ENCODE measurements around the gene CARMIL3. TPM values are rescaled to one million over a fixed set of nuclear protein-coding genes. Genes with fewer than 3 reads are reported as not detected.

Gene CARMIL3
- total and polyA plus RNA-seq, 3 experiments from 2014 or later, result 0.14 to 1.5 (median 1.2) TPM

- Histone ChIP-seq H3K27me3 (ENCODE audit: insufficient read depth, low read length, poor library complexity, severe bottlenecking) (no peaks in the 10 kb centered on the region), H3K4me3 (ENCODE audit: low read length) (no peak overlapping the region), H3K27ac (ENCODE audit: low read depth, low read length) (no peak overlapping the region), H3K9me3 (ENCODE audit: low read length) (no peaks in the 10 kb centered on the region), H3K4me1 (ENCODE audit: insufficient read depth, low read length) (peaks cover 16% of the 10 kb centered on the region), H3K36me3 (ENCODE audit: insufficient read depth, low read length) (no peaks in the 10 kb centered on the region)
- ChIA-PET POLR2A (interaction anchor here (1.5 to 4.9 kb wide), 2 partner anchors 12 to 22 kb away, joined by 5 to 29 read pairs; partner anchors contain the start of genes DCAF11 and NRL), CTCF (interaction anchor here (0.8 to 12.1 kb wide), 10 partner anchors 11 to 150 kb away, joined by 3 to 185 read pairs (median 4); partner anchors contain the start of genes CARMIL3, DCAF11, EMC9 and NRL)
- peak overlapping the region; percentile 93 to 99 (median 97) for H3K4me3 Mint-ChIP-seq
- peak overlapping the region; percentile 32 to 98 (median 90) for H3K27ac Mint-ChIP-seq
- no peaks in the 10 kb centered on the region for H3K9me3 Mint-ChIP-seq
- H3K36me3 Mint-ChIP-seq, result peaks cover 0 to 12% (median 1%) of the 10 kb centered on the region in 3 donors
- no peaks in the 10 kb centered on the region for H3K27me3 Mint-ChIP-seq
- peaks cover 28 to 37% (median 37%) of the 10 kb centered on the region in 3 donors for H3K4me1 Mint-ChIP-seq
- DNase-seq, result no peak
Measured at GRCh38 chr14:24092505-24093206, 40.8 kb downstream of the CARMIL3 start.

DNA sequence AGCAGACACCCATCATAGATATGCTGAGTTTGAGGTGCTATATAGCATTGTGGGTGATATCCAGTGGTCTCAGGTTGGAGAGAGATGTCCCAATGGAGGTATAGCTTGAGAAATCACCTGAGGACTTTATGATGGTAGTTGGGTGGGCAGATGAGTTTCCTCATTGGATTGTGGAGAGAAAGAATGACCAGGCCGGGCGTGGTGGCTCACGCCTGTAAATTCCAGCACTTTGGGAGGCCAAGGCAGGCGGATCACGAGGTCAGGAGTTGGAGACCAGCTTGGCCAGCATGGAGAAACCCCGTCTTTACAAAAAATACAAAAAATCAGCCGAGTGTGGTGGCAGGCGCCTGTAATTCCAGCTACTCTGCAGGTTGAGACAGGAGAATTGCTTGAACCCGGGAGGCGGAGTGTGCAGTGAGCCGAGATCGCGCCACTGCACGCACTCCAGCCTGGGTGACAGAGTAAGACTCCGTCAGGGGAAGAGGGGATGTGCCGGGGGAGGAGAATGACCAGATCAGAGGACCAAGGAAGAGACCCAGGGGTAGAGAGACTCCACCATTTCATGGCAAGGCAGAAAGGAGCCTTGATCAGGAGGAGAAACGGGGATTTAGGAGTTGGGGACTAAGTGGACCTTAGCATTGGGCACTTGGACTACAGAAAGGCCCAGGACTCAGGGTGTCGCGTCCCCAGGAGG, 41.5 kb downstream of the CARMIL3 start:
- Histone ChIP-seq H3K9me3 (ENCODE audit: low read length) (no peaks in the 10 kb centered on the region), H3K27ac (ENCODE audit: low read depth, low read length) (peak overlapping the region; percentile 83), H3K36me3 (ENCODE audit: insufficient read depth, low read length) (no peaks in the 10 kb centered on the region), H3K27me3 (ENCODE audit: insufficient read depth, low read length, poor library complexity, severe bottlenecking) (no peaks in the 10 kb centered on the region), H3K4me3 (ENCODE audit: low read length) (peak overlapping the region; percentile 93), H3K4me1 (ENCODE audit: insufficient read depth, low read length) (peaks cover 16% of the 10 kb centered on the region)
- no peaks in the 10 kb centered on the region for H3K9me3 Mint-ChIP-seq
- peaks cover 28 to 37% (median 37%) of the 10 kb centered on the region in 3 donors for H3K4me1 Mint-ChIP-seq
- peak overlapping the region; percentile 65 to 98 (median 90) for H3K27ac Mint-ChIP-seq
- DNase-seq, result no peak
- H3K27me3 Mint-ChIP-seq, result no peaks in the 10 kb centered on the region
- ChIA-PET POLR2A (interaction anchor here (1.0 to 4.9 kb wide), 3 partner anchors 12 to 22 kb away, joined by 7 to 29 read pairs (median 26); partner anchors contain the start of genes DCAF11 and NRL), CTCF (interaction anchor here (0.8 to 12.1 kb wide), 7 partner anchors 12 to 149 kb away, joined by 3 to 185 read pairs (median 5); partner anchors contain the start of genes CARMIL3 and TINF2)
- H3K36me3 Mint-ChIP-seq, result peaks cover 0 to 16% (median 1%) of the 10 kb centered on the region in 3 donors
- H3K4me3 Mint-ChIP-seq, result peak overlapping the region; percentile 93 to 99 (median 97)

GRCh38 chr14:24093901-24094840, 42.4 kb downstream of the CARMIL3 start, which contains the start of gene PCK2:
Gene PCK2 (plus strand): TSS chr14:24094311. CDS start chr14:24094406, 95 bp downstream.
- Histone ChIP-seq H3K27me3 (ENCODE audit: insufficient read depth, low read length, poor library complexity, severe bottlenecking) (no peaks in the 10 kb centered on the region), H3K4me3 (ENCODE audit: low read length) (peak within 1 kb of the TSS; percentile 93), H3K27ac (ENCODE audit: low read depth, low read length) (peak within 1 kb of the TSS; percentile 83), H3K36me3 (ENCODE audit: insufficient read depth, low read length) (no peaks in the 10 kb centered on the region), H3K4me1 (ENCODE audit: insufficient read depth, low read length) (peaks cover 16% of the 10 kb centered on the region), H3K9me3 (ENCODE audit: low read length) (no peaks in the 10 kb centered on the region)
- Mint-ChIP-seq H3K4me1 (peaks cover 28 to 37% (median 37%) of the 10 kb centered on the region in 3 donors), H3K27ac (peak within 1 kb of the TSS; percentile 65 to 98 (median 95)), H3K36me3 (peaks cover 0 to 21% (median 1%) of the 10 kb centered on the region in 3 donors), H3K4me3 (peak within 1 kb of the TSS; percentile 93 to 99 (median 97)), H3K9me3 (no peaks in the 10 kb centered on the region), H3K27me3 (no peaks in the 10 kb centered on the region)
- ChIA-PET POLR2A (interaction anchor here (1.0 to 4.9 kb wide), 4 partner anchors 13 to 119 kb away, joined by 5 to 29 read pairs (median 16); partner anchors contain the start of genes CHMP4A, DCAF11 and NRL), CTCF (interaction anchor here (0.9 to 12.1 kb wide), 7 partner anchors 11 to 148 kb away, joined by 3 to 185 read pairs (median 5); partner anchors contain the start of genes CARMIL3 and TINF2)
- DNase-seq, result peak; percentile 63 to 77 (median 67)

DNA sequence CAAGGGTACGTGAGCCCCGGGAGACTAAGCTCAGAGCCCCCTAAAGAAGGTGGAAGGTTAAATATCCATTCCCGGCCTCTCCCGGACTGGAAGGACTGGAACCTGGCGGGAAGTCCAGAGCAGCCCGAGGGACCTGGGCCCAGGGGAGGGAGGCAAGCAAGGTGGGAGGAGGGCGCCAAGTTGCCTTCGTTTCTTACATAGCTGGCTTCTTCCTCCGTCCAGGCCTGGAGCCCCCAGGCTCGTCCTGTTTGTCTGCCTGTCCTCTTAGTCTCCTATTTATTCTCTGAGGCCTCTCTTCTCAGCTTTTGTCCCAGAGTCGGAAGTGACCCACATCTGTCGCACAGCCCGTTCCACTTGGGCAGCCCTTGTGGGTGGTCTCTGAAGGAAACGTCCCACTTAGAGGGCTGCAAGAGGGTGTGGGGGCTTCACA, 43.0 kb downstream of the CARMIL3 start:
- POLR2A ChIA-PET, result interaction anchor here (1.4 to 4.9 kb wide), 3 partner anchors 15 to 118 kb away, joined by 5 to 29 read pairs (median 26); partner anchors contain the start of genes CHMP4A, DCAF11 and NRL
- Histone ChIP-seq H3K27me3 (ENCODE audit: insufficient read depth, low read length, poor library complexity, severe bottlenecking) (no peaks in the 10 kb centered on the region), H3K9me3 (ENCODE audit: low read length) (no peaks in the 10 kb centered on the region), H3K27ac (ENCODE audit: low read depth, low read length) (peak overlapping the region; percentile 83), H3K4me1 (ENCODE audit: insufficient read depth, low read length) (peaks cover 16% of the 10 kb centered on the region), H3K36me3 (ENCODE audit: insufficient read depth, low read length) (no peaks in the 10 kb centered on the region), H3K4me3 (ENCODE audit: low read length) (peak overlapping the region; percentile 93)
- CTCF ChIA-PET, result interaction anchor here (0.6 to 12.1 kb wide), 5 partner anchors 11 to 148 kb away, joined by 3 to 185 read pairs (median 4); partner anchors contain the start of gene TINF2
- peak overlapping the region; percentile 93 to 99 (median 97) for H3K4me3 Mint-ChIP-seq
- H3K27me3 Mint-ChIP-seq, result no peaks in the 10 kb centered on the region
- H3K9me3 Mint-ChIP-seq, result no peaks in the 10 kb centered on the region
- peak overlapping the region; percentile 65 to 98 (median 95) for H3K27ac Mint-ChIP-seq
- peaks cover 28 to 34% (median 32%) of the 10 kb centered on the region in 3 donors for H3K4me1 Mint-ChIP-seq
- no peak for DNase-seq
- H3K36me3 Mint-ChIP-seq, result peaks cover 0 to 28% (median 4%) of the 10 kb centered on the region in 3 donors

- Histone ChIP-seq H3K4me1 (ENCODE audit: insufficient read depth, low read length) (peaks cover 16% of the 10 kb centered on the region), H3K27me3 (ENCODE audit: insufficient read depth, low read length, poor library complexity, severe bottlenecking) (no peaks in the 10 kb centered on the region), H3K4me3 (ENCODE audit: low read length) (peak overlapping the region; percentile 93), H3K27ac (ENCODE audit: low read depth, low read length) (peak overlapping the region; percentile 83), H3K9me3 (ENCODE audit: low read length) (no peaks in the 10 kb centered on the region), H3K36me3 (ENCODE audit: insufficient read depth, low read length) (no peaks in the 10 kb centered on the region)
- CTCF ChIA-PET, result interaction anchor here (0.6 to 12.1 kb wide), 7 partner anchors 10 to 147 kb away, joined by 3 to 185 read pairs (median 4); partner anchors contain the start of genes DCAF11, NRL and TINF2
- H3K4me3 Mint-ChIP-seq, result peak overlapping the region; percentile 93 to 99 (median 97)
- H3K9me3 Mint-ChIP-seq, result no peaks in the 10 kb centered on the region
- H3K27me3 Mint-ChIP-seq, result no peaks in the 10 kb centered on the region
- H3K36me3 Mint-ChIP-seq, result peaks cover 0 to 34% (median 4%) of the 10 kb centered on the region in 3 donors
- peak in 3 of 5 donors; percentile 17 to 21 (median 18) for DNase-seq
- POLR2A ChIA-PET, result interaction anchor here (0.7 to 4.9 kb wide), 4 partner anchors 14 to 118 kb away, joined by 5 to 29 read pairs (median 20); partner anchors contain the start of genes CHMP4A, DCAF11 and NRL
- peak overlapping the region; percentile 65 to 98 (median 95) for H3K27ac Mint-ChIP-seq
- peaks cover 27 to 30% (median 28%) of the 10 kb centered on the region in 3 donors for H3K4me1 Mint-ChIP-seq
Measured at GRCh38 chr14:24095271-24096068, 43.7 kb downstream of the CARMIL3 start.

DNA sequence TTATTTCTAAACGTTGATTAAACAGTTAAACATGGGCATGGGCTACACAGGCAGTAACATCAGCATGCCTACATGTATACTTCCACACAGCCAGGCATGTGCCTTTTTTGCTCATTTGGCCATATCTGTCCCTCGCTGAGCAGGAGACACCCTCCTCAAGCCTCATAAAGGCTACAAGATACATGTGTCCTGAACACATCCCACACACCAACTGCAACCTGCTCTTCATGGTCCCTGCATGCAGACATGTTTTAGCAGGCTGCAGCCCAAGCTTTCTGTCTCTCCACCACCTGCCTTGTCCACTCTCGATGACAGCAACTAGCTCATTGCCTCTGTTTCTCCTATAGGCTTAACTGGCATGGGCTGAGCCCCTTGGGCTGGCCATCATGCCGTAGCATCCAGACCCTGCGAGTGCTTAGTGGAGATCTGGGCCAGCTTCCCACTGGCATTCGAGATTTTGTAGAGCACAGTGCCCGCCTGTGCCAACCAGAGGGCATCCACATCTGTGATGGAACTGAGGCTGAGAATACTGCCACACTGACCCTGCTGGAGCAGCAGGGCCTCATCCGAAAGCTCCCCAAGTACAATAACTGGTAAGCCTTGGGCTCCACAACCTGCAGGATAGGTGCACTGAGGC, 44.9 kb downstream of the CARMIL3 start:
- CTCF ChIA-PET, result interaction anchor here (1.3 to 12.1 kb wide), 4 partner anchors 9 to 40 kb away, joined by 4 to 185 read pairs (median 60); partner anchors contain the start of genes DCAF11 and NRL
- Histone ChIP-seq H3K27ac (ENCODE audit: low read depth, low read length) (no peak overlapping the region), H3K4me1 (ENCODE audit: insufficient read depth, low read length) (peaks cover 16% of the 10 kb centered on the region), H3K27me3 (ENCODE audit: insufficient read depth, low read length, poor library complexity, severe bottlenecking) (no peaks in the 10 kb centered on the region), H3K9me3 (ENCODE audit: low read length) (no peaks in the 10 kb centered on the region), H3K36me3 (ENCODE audit: insufficient read depth, low read length) (no peaks in the 10 kb centered on the region), H3K4me3 (ENCODE audit: low read length) (no peak overlapping the region)
- Mint-ChIP-seq H3K27me3 (no peaks in the 10 kb centered on the region), H3K4me3 (peak overlapping the region; percentile 18 to 83 (median 50)), H3K9me3 (no peaks in the 10 kb centered on the region), H3K4me1 (peaks cover 24 to 28% (median 25%) of the 10 kb centered on the region in 3 donors), H3K36me3 (peaks cover 0 to 45% (median 8%) of the 10 kb centered on the region in 3 donors), H3K27ac (peak overlapping the region in 7 of 8 donors; percentile 13 to 87 (median 70))
- POLR2A ChIA-PET, result interaction anchor here (0.8 kb wide), 1 partner anchor 1536 kb away, joined by 3 read pairs; no protein-coding TSS in a partner anchor
- no peak for DNase-seq

Data from CD8-positive, alpha-beta memory T cell (primary cell).